Neural progenitor cell (in vitro differentiated cells): ENCODE measurements around the gene ATXN10. TPM values are rescaled to one million over a fixed set of nuclear protein-coding genes. Genes with fewer than 3 reads are reported as not detected.

Experiments
- DNase-seq: peaks from one replicate; pipeline ENCODE4 v3.0.0-alpha.2; 2016; ENCODE audit warnings: low spot score
- H2AFZ ChIP-seq: fragments of 200-600 bp; sonication (generic); replicated peaks from 2 replicates; pipeline ENCODE4 v1.6.1; 2016; ENCODE audit warnings: antibody characterized with exemption
- H3F3A ChIP-seq: fragments of 200-600 bp; sonication (generic); 2 replicates; pipeline ENCODE4 v1.6.1; 2016; ENCODE audit warnings: antibody characterized with exemption, low read depth
- H3K27ac ChIP-seq: fragments of 200-600 bp; sonication (generic); 2 replicates; pipeline ENCODE4 v1.5.1; 2016; ENCODE audit warnings: mild to moderate bottlenecking
- H3K27me3 ChIP-seq: fragments of 200-600 bp; sonication (generic); 2 replicates; pipeline ENCODE4 v1.6.1; 2016; ENCODE audit warnings: mild to moderate bottlenecking, moderate library complexity
- H3K36me3 ChIP-seq: fragments of 200-600 bp; sonication (generic); 2 replicates; pipeline ENCODE4 v1.5.1; 2016
- H3K4me1 ChIP-seq: fragments of 200-600 bp; sonication (generic); 2 replicates; pipeline ENCODE4 v1.6.1; 2016; ENCODE audit warnings: mixed run types
- H3K4me2 ChIP-seq: fragments of 200-600 bp; sonication (generic); 2 replicates; pipeline ENCODE4 v1.6.1; 2016
- H3K4me3 ChIP-seq: fragments of 200-600 bp; sonication (generic); 2 replicates; pipeline ENCODE4 v1.5.1; 2016
- H3K79me2 ChIP-seq: fragments of 200-600 bp; sonication (generic); 2 replicates; pipeline ENCODE4 v1.6.1; 2016; ENCODE audit warnings: low read depth
- H3K9ac ChIP-seq: fragments of 200-600 bp; sonication (generic); 2 replicates; pipeline ENCODE4 v1.6.1; 2016
- H3K9me3 ChIP-seq: fragments of 200-600 bp; sonication (generic); 2 replicates; pipeline ENCODE4 v1.5.1; 2016; ENCODE audit warnings: low read depth
- H4K20me1 ChIP-seq: fragments of 200-600 bp; sonication (generic); 2 replicates; pipeline ENCODE4 v1.6.1; 2016; ENCODE audit warnings: low read depth
- H3K27ac Mint-ChIP-seq: 3 replicates; pipeline ENCODE4 v1.8.0; 2021; ENCODE audit warnings: mixed read lengths
- H3K27me3 Mint-ChIP-seq: 2 replicates; pipeline ENCODE4 v1.8.0; 2022; ENCODE audit warnings: low read depth, mild to moderate bottlenecking, inconsistent platforms, moderate library complexity, mixed read lengths; ENCODE audit not compliant: insufficient read depth
- H3K36me3 Mint-ChIP-seq: 3 replicates; pipeline ENCODE4 v1.8.0; 2021; ENCODE audit warnings: mixed read lengths
- H3K4me1 Mint-ChIP-seq: 3 replicates; pipeline ENCODE4 v1.8.0; 2021; ENCODE audit warnings: mixed read lengths
- H3K4me3 Mint-ChIP-seq: 3 replicates; pipeline ENCODE4 v1.8.0; 2021; ENCODE audit warnings: mild to moderate bottlenecking, moderate library complexity, mixed read lengths
- H3K9me3 Mint-ChIP-seq: 3 replicates; pipeline ENCODE4 v1.8.0; 2020; ENCODE audit warnings: mixed read lengths
- CTCF ChIP-seq: fragments of 200-600 bp; sonication (generic); IDR thresholded peaks from 2 replicates; pipeline ENCODE4 v1.5.1; 2017; ENCODE audit warnings: antibody characterized with exemption, mild to moderate bottlenecking
- EZH2 ChIP-seq: fragments of 200-600 bp; sonication (generic); IDR thresholded peaks from 2 replicates; pipeline ENCODE4 v1.6.1; 2017; ENCODE audit warnings: antibody characterized with exemption, mild to moderate bottlenecking, moderate library complexity
- EZH2phosphoT487 ChIP-seq: fragments of 200-600 bp; sonication (generic); IDR thresholded peaks from 2 replicates; pipeline ENCODE4 v1.6.1; 2017; ENCODE audit warnings: antibody characterized with exemption
- total RNA-seq: library from RNA; depleted of rRNA; stranded (reverse); fragments of >200 nt; gene quantifications from 2 replicates; pipeline ENCODE4 v1.2.3, GENCODE V29; 2015; ENCODE audit warnings: low replicate concordance

Gene ATXN10
- total RNA-seq, 1 donor from 2014 or later: 168 TPM

DNA sequence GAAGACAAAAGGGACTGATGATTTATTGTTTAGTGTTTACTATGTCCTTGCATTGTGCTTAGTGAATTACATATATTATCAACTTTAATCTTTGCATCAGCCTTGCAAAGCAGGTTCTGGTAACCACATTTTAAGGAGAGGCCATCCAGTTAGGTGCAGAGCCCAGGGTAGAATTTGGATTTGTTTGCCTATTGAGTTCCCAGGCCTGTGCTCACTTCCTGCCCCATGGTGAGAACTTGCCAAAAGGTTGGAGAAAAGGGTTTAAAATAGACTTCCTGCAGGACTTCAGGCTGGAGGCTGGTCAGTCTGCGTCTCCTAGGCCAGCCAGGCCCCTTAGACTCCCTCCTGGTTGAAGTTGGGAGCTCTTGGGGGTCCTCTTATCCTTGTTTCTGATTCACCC, 72.1 kb downstream of the ATXN10 start:
- peaks cover 11% of the 10 kb centered on the region for H3K36me3 ChIP-seq
- H3K36me3 Mint-ChIP-seq: peaks cover 56% of the 10 kb centered on the region
- no peak overlapping the region for H3K4me2 ChIP-seq
- no peak overlapping the region for H3K4me3 Mint-ChIP-seq
- H3K9ac ChIP-seq: no peak overlapping the region
- no peaks in the 10 kb centered on the region for H3K4me1 ChIP-seq
- H3K27me3 Mint-ChIP-seq: no peaks in the 10 kb centered on the region
- H3K27ac Mint-ChIP-seq: no peak overlapping the region
- no peak for DNase-seq
- peaks cover 4% of the 10 kb centered on the region for H3K9me3 Mint-ChIP-seq
- H3K79me2 ChIP-seq: peaks cover 13% of the 10 kb centered on the region
- no peak overlapping the region for H2AFZ ChIP-seq
- H4K20me1 ChIP-seq: peaks cover 32% of the 10 kb centered on the region
- H3K9me3 ChIP-seq: no peaks in the 10 kb centered on the region
- no peak overlapping the region for H3K4me3 ChIP-seq
- peaks cover 3% of the 10 kb centered on the region for H3K4me1 Mint-ChIP-seq
- no peak overlapping the region for H3K27ac ChIP-seq
- no peaks in the 10 kb centered on the region for H3F3A ChIP-seq
- no peaks in the 10 kb centered on the region for H3K27me3 ChIP-seq
- no peak for TF ChIP-seq CTCF
- TF ChIP-seq EZH2: no peak
- no peak for TF ChIP-seq EZH2phosphoT487

GRCh38 chr22:45744442-45744841, 72.8 kb downstream of the ATXN10 start:
- H3K27ac ChIP-seq: no peak overlapping the region
- peaks cover 51% of the 10 kb centered on the region for H3K36me3 Mint-ChIP-seq
- H2AFZ ChIP-seq: no peak overlapping the region
- no peaks in the 10 kb centered on the region for H3K4me1 ChIP-seq
- peaks cover 11% of the 10 kb centered on the region for H3K36me3 ChIP-seq
- H3K27me3 Mint-ChIP-seq: no peaks in the 10 kb centered on the region
- no peak overlapping the region for H3K9ac ChIP-seq
- H3K9me3 Mint-ChIP-seq: peaks cover 4% of the 10 kb centered on the region
- peaks cover 32% of the 10 kb centered on the region for H4K20me1 ChIP-seq
- H3K4me2 ChIP-seq: no peak overlapping the region
- no peaks in the 10 kb centered on the region for H3K27me3 ChIP-seq
- no peaks in the 10 kb centered on the region for H3K9me3 ChIP-seq
- peaks cover 13% of the 10 kb centered on the region for H3K79me2 ChIP-seq
- H3F3A ChIP-seq: no peaks in the 10 kb centered on the region
- no peak overlapping the region for H3K27ac Mint-ChIP-seq
- DNase-seq: no peak
- no peak overlapping the region for H3K4me3 ChIP-seq
- TF ChIP-seq CTCF (no peak), EZH2 (no peak), EZH2phosphoT487 (no peak)
- H3K4me3 Mint-ChIP-seq: no peak overlapping the region
- H3K4me1 Mint-ChIP-seq: peaks cover 3% of the 10 kb centered on the region

GRCh38 chr22:45750626-45751025, 79.0 kb downstream of the ATXN10 start:
- Histone ChIP-seq H3K27ac (no peak overlapping the region), H4K20me1 (peaks cover 28% of the 10 kb centered on the region), H3K9me3 (no peaks in the 10 kb centered on the region), H3K4me1 (peaks cover 3% of the 10 kb centered on the region), H3K4me3 (no peak overlapping the region), H3F3A (no peaks in the 10 kb centered on the region), H3K27me3 (no peaks in the 10 kb centered on the region), H3K9ac (no peak overlapping the region), H3K36me3 (peaks cover 3% of the 10 kb centered on the region), H3K79me2 (peaks cover 12% of the 10 kb centered on the region), H3K4me2 (no peak overlapping the region), H2AFZ (no peak overlapping the region)
- no peak for DNase-seq
- no peaks in the 10 kb centered on the region for H3K27me3 Mint-ChIP-seq
- H3K9me3 Mint-ChIP-seq: no peaks in the 10 kb centered on the region
- H3K4me3 Mint-ChIP-seq: no peak overlapping the region
- no peak overlapping the region for H3K27ac Mint-ChIP-seq
- peaks cover 6% of the 10 kb centered on the region for H3K4me1 Mint-ChIP-seq
- H3K36me3 Mint-ChIP-seq: peaks cover 31% of the 10 kb centered on the region
- TF ChIP-seq EZH2: no peak
- no peak for TF ChIP-seq EZH2phosphoT487
- TF ChIP-seq CTCF: no peak

- peaks cover 32% of the 10 kb centered on the region for H3K36me3 Mint-ChIP-seq
- Histone ChIP-seq H4K20me1 (peaks cover 31% of the 10 kb centered on the region), H3K27me3 (no peaks in the 10 kb centered on the region), H3K79me2 (no peaks in the 10 kb centered on the region), H3K4me1 (peaks cover 14% of the 10 kb centered on the region), H3K4me2 (no peak overlapping the region), H3K27ac (no peak overlapping the region), H2AFZ (no peak overlapping the region), H3F3A (peaks cover 12% of the 10 kb centered on the region), H3K36me3 (peaks cover 3% of the 10 kb centered on the region), H3K9me3 (no peaks in the 10 kb centered on the region), H3K4me3 (no peak overlapping the region), H3K9ac (no peak overlapping the region)
- H3K4me3 Mint-ChIP-seq: no peak overlapping the region
- H3K27me3 Mint-ChIP-seq: no peaks in the 10 kb centered on the region
- no peaks in the 10 kb centered on the region for H3K9me3 Mint-ChIP-seq
- no peak overlapping the region for H3K27ac Mint-ChIP-seq
- peaks cover 14% of the 10 kb centered on the region for H3K4me1 Mint-ChIP-seq
- DNase-seq: no peak
- TF ChIP-seq CTCF: no peak
- TF ChIP-seq EZH2: no peak
- no peak for TF ChIP-seq EZH2phosphoT487
Measured at GRCh38 chr22:45752036-45752435, 80.4 kb downstream of the ATXN10 start.
